NT2/D1 (cell line): ENCODE data around the gene NUP155.

Experiments used
- SUZ12 ChIP-seq: IDR thresholded peaks from 2 replicates; pipeline ENCODE4 v1.6.1; 2011; ENCODE audit not compliant: insufficient read length, insufficient read depth; ENCODE audit errors: extremely low read depth
- YY1 ChIP-seq: IDR thresholded peaks from 2 replicates; pipeline ENCODE4 v1.6.1; 2011; ENCODE audit not compliant: insufficient read length, insufficient read depth
- ZNF274 ChIP-seq: IDR thresholded peaks from 2 replicates; pipeline ENCODE4 v1.6.1; 2011; ENCODE audit warnings: mild to moderate bottlenecking, low read depth, low read length

DNA sequence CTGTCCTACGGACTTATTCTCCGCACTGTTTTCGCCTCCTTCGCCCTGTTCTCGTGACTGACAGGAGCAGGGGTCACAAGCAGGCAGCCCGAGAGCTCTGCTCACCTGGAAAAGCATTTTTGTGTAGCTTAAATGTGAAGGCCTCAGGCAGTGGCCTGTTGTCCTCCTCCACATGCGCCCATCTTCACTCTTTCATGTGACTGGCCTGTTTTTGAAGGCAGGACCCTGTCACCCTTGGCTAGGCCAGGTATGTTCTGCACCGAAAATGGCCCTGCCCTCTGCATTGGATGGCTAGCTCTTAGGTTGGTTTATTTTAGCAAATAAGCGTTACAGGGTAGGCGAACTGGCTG, 121.1 kb downstream of the NUP155 start:
- TF ChIP-seq YY1 (no peak), SUZ12 (no peak), ZNF274 (no peak)
